CD4-positive, alpha-beta T cell treated with Interleukin-17A for 4 hours (primary cell): ENCODE data around the gene SIK3.

Experiments
- DNase-seq: peaks from one replicate; pipeline ENCODE4 v3.0.0-alpha.2; 2020; ENCODE audit warnings: mixed read lengths

The SIK3 gene

DNA sequence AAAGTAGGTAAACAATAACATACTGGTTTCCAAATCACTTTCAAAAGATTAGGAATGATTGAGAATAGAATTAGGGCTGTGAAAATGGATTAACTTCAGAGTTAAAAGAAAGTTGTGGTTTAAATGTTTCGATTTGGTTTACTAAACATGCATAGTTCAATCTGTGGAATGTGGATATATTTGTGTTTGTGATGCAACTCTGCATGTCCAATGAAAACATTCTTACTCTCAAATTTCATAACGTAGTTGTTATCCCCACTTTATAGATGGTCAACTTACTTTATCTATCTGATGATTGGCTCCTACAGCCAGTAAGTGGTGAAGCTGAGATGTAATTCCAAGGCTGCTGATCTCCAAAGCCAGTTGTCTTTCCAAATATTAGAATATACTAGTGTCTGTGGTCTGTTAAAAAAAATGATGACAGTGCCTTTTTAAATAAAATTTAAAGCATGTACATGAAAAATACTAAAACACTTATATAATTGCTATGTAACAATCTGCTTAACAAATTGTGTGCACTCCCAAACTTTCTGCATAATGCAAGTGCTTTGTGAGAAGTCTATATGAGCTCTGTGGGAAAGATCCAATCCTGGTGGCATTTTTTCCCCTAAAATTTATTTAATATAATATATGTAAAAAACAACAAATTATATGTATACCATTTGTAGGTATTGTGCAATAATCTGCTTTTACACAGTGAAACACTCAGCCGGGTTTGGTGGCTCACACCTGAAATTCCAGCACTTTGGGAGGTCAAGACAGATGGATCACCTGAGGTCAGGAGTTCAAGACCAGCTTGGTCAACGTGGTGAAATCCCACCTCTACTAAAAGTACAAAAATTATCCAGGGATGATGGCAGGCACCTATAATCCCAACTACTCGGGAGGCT is 9.7 kb upstream of the SIK3 start:
- no peak for DNase-seq

DNA sequence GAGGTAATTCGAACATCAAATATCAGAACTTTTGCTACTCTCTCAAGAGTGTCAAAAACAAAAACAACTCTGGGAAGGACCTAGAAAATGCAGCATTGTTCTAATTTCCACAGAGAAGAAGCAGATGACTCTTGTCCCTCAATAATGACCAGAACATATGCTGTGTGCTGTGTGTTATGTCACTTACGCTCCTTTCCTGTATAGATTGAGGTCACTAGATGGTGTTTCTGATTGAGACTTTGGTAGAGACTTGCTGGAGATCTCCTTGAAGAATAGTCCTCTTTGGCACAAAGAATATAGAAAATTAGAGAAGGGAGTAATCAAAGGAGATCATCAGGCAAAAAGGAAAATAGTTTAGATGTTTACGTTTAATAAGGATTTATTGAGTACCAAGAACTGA is 2.3 kb upstream of the SIK3 start:
- DNase-seq: no peak

DNA sequence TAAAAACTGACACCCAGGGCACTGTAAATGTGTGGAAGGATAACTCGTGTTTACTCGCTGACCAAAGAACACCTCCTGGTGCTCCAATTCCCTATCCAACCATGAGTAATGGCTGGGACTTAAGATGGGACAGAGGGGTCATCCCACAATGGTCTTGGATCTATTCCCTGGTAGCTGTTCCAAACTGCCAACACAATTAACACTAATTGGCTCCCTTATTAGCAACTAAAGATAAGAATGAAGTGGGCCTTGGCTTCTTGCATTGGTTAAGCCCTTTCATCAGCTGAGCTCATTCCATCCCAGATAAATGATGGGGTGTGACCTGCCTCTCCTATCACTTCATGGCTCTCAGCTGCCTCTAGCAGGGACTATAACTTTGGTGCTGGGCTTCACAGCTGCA is 1.5 kb upstream of the SIK3 start:
- no peak for DNase-seq

DNA sequence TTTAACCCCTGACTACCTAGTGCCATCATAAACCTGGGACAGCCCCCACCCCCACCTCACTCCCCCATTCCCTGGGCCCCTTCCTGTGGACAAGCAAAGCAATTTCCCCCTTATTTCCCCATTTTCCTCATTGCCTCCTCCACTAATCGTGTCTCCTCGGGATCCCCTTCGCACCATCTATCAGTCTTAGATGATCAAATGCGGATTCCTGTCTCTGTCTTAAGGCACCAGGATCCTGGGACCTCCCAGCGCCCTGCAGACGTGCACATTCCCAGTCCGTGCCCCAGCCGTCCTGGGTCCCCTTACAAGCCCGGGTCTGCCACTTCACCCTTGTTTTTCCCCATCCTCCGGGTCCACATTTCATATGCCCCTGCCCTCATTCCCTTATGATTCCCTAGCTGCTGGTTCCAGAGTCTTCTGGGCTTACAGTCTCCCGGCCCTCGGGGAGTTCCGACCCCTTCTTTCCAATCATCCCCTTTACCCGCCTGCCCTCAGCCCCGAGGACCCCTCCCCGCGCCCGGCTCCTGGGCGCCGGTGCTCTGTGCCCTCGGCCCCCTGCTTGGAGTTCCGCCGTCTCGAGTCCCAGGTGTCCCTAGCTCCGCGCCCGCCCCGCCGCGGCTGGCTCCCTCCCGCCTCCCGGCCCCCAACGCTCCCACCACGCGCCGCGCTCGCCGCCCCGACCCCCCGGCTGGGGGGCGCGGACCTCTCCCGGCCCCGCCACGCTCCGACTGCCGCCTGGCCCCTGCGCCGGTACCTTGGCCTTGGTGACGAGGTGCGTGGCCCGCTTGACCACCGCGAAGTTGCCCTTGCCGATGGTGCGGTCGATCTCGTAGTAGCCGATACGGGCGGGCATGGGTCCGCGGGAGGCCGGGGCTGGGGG is 599 bp downstream of the SIK3 start:
- peak; percentile 47 for DNase-seq

DNA sequence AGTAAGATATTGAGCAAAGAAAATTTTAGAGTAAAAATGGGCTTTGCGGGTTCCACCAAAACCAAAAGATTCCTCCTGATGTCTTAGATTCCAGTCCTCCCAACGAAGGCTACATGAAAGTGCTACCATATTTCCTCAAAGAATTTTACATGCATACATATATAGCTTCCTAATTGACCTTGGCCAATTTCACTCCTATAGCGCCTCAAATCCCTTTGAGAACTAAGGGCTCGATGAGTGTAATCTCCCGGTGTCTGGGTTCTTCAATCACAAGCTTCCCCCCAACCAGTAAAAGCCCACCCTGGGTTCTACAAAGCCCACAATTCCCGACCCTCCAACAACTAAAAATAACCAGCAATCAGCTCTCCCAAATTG is 1.2 kb downstream of the SIK3 start:
- DNase-seq: no peak

DNA sequence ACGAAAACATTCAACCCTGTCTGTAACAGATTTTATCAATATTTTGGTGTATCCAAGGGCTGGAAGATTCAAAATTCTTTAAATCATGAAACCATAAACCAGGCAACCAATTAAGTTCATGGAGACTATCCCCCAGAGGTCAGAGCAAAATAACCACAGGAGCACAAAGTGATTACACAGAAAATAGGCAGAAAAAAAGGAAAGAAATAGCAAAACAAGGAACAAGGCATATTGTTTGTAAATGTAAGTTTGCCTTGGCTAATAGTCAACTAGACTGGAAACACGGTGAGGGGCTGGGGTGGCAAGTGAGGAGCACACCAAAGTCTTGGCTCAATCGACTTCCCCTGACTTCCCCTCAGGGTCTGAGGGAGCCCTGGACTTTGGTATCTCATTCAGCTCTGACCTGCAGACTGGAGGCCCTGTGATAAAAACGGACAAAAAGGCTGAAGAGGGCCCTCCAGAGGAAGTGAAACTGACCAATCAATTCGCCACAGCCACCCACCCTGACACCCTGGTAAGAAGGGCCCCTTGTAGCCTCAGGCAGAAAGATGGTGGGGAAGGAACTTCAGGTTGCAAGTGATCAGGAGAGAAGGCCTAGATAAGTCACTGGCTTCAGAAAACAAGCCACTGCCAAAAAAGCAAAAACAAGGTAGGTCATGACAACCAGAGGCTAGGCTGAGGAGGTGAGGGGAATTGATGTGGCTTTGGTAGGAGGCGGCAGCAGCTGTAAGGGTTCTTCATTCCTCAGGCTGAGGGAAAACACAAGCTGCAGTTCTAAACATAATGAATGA is 1.8 kb downstream of the SIK3 start:
- peak; percentile 67 for DNase-seq

DNA sequence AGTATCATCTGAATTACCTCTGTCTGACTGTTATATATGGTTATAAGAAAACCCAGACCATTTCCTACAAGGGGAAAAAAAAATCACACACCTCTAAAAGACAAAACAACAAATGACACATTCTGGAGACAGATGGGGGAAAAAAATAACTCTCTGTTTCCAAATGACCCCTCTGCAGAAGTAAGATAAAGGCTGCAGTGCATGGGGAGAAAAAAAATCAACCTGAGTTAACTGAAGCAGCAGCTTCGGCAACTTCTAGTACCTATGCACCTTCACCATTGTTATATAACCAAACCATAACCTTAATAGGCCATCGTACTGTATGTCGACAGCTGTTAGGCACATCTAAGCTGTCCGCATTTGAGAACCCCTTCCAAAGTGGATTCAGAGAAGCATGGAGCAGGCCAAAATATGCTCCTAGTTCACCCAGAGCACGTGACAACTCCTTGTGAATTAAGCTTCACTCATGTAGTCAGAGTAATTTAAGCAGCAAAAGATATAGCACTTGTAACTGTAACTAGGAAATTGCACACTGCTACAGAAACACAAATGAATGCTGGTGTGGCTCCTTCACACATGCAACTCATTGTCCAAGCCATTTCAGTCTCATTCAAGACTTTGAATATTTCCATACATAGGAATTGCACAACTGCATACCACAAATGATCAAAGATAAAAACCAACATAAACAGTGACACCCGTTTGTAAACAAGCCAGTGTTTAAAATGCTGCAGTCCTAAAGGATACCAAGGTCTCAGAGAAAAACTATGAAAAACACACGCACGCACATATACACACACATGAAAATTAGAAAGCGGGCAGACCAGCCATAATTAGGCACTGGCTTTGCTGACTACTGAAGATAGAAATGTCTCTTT is 2.7 kb downstream of the SIK3 start:
- no peak for DNase-seq

DNA sequence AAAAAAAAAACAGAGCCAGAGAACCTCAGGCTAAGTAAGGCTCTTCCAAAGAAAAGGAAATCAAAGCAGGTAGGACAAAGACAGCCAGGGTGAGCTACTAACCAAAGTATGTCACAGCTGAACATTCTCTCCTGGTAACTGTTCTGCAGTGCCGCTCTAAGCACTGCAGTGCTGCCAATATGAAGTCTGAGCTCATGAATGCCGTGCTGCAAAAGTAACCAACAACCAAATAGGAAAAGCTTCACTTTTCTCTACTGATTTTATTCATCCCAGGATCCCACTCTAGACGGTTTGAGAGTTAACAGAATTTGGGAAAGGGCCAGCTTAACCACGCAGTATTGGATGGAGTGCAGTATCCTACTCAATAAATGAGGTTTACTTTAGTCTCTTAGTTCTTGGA is 3.5 kb downstream of the SIK3 start:
- DNase-seq: no peak

DNA sequence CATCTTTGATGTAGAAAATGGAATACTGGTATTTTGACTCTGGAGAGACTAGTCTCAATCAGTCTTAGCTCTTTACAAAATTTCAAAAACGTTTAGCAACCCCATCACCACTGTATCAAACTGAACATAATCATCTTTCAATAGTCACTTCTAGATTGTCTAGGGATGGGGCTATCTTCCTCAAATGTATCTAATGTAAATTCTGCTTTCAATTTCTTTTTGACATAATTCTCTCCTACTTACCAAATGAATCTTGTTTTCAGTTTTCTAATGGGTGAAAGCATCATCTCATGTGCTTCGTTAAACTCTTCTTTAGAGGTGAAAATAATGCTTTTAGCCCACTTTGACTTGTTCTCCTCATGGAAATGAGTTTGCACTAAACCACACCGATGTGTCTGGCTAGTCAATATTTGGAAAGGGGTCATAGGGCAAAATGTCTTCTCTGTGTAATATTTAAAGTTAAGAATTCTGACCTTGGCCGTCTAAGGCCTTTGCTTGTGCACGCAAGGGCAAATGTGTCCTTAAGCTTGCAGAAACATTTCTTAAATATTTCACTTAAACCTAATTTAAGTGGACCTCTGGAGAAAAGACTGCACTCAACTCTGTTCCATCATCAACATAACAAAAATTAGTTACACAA is 5.2 kb downstream of the SIK3 start:
- no peak for DNase-seq

DNA sequence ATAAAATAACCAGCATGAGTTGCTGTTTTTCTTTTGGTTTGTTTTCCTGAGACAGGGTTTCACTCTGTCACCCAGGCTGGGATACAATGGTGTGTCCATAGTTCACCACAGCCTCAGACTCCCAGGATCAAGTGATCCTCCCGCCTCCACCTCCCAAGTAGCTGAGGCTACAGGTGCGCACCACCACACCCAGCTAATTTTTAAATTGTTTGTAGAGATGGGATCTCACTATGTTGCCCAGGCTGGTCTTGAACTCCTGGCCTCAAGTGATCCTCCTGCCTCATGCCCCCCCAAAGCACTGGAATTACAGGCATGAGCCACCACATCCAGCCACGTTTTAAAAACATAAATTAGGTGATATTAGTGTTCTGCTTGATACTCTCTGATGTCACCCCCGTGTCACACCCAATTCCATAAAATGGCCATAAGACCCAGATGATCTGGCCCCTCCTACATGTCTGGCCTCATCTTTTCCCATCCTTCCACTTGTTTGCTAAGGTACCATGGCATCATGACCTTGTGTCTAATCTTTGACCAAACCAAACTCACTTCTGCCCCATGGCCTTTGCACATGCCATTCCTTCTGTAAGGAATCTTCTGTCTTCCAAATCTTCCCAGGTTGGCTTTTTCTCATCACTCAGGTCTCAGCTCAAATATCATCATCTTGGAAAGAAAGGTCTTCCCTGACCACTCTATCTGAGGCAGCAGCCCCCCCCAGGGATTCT is 6.3 kb downstream of the SIK3 start:
- no peak for DNase-seq

DNA sequence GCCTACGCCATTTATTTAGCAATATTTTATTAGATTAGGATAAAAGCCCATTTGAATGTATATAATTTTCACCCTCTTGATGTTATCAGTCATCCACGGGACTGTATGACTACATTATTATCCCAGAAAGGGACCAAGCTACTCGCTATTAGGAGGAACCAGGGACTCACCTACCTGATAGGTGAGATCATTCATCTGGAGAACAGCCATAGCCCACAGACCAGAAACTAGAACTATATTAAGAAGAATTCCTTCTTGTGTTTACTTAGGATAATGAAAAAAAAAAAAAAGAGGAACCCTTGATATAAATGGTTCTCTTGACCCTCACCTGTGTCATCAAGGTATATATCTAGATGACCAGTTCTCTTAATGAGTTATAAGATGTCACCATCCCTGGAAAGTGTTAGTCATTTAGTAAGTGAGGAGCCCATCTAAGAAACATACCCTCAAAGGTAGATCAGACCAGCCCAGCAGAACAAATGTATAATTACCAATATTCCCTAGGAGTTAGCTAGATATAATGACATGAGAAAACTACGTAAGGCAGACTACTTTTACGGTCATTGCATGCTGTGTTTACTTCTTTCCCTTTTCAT is 8.0 kb downstream of the SIK3 start:
- no peak for DNase-seq

DNA sequence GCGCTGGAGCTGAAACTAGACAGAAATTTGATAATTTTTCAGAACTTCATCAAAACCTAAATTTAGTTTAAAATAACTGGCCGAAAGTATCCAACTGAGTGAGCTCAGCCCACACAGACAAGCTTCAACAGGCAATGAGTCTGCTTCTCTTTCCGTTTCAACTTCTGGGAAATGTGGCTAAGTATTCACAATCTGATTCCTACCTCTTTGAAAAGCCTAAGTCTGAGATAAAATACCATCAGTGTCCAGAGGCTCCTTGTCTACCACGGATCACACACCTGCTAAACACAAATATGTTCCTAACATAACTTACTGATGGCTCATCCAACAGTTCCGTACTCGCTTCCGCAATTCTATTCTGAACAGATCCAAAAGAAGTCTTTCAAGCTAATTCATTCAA is 8.5 kb downstream of the SIK3 start:
- DNase-seq: no peak

DNA sequence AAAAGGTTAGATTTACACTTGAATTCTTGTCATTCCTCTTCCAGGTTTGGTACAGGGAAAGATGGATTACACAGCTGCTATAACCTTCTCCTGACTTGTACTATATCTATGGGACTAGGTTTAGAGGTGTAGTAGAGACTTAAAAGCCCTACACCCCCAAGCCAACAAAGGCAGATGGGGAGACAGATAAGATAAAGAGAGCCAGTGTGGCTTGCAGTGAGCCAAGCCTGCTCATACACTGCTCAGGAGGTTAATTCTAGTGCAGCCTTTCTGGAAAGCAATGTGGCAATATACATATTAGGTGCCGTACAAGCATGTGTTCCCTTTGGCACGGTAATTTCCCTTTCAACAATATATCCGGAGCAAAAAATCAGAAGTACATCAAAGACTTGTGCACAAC is 10.8 kb downstream of the SIK3 start:
- peak; percentile 18 for DNase-seq

DNA sequence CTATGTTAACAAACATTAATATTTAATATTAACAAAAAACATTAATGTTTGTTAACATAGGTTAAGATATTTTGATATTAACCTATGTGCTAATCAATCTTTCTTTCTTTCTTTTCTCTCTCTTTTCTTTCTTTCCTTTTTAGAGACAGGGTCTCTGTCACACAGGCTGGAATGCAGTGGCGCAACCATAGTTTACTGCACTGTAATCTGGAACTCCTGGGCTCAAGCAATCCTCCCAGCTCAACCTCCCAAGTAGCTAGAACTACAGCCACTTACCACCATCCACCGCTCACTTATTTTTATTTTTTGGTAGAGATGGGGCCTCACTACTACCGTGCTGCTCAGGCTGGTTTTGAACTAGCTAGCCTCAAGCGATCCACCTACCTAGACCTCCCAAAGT is 13.2 kb downstream of the SIK3 start:
- no peak for DNase-seq

DNA sequence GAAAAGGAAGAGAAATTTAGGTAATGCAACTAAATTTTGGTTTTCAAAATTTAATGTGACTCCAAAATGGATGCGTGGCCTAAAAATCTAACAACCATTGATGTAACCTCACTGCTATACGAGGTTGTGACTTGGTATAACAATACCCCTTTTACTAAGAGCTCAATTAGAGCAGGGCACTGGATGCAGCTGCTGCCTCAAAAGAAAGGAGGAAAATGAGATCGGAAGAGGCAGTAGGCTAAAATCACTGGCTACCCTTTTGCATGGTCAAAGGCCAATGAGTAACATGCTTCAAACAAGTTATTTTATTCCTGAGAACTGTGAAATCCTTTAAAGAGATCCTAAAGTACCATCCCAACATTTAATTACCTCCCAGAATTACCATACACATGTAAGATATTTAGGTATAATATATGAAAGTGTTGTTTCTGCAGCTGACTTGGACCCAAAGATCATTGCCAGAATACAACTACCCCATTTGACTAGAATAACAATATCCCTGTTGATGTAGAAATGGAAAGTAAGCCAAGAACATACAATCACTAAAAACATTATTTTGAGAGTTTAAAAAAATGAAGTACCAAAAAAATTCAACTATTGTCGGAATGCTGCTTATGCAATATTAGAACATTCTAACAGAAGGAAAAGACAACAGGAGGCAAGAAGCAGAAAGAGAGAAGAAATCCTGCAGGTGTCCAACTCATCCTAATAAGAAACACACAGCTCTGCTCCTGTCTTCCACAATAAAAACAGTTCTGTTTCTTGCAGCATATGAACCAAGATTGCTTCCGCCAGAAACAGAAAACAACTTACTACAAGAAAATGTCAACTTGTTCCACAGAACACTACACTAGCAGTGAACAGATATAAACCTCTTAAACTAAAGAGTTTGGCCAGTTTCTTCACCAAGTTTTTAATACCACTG is 15.0 kb downstream of the SIK3 start:
- no peak for DNase-seq

DNA sequence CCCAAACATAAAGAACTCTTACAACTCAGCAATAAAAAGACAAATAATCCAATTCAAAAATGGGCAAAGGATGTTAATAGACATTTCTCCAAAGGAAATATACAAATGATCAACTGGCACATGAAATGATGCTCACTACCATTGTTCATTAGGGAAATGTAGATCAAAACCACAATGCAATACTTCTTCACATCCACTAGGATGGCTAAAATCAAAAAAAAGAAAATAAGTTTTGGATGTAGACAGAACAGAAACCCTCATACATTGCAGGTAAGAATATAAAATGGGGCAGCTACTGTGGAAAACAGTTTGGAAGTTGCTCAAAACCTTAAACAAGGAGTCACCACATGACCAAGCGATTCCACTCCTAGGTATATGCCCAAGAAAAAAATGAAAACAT is 16.3 kb downstream of the SIK3 start:
- DNase-seq: no peak

DNA sequence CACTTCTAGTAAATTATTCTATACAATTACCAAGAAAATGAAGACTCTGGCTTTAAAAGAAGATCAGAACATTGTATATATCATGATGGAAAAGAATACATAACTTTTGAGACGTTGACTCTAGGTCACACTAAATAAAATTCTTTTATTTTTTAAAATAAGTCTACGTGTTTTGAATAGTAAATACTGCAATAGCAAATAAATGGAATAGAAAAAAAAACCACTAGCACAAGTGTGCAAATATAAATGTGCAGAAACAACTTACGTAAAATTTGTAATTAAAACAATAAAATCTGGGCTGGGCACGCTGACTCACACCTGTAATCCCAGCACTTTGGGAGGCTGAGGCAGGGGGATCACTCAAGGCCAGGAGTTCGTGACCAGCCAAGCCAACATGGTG is 17.9 kb downstream of the SIK3 start:
- DNase-seq: no peak

DNA sequence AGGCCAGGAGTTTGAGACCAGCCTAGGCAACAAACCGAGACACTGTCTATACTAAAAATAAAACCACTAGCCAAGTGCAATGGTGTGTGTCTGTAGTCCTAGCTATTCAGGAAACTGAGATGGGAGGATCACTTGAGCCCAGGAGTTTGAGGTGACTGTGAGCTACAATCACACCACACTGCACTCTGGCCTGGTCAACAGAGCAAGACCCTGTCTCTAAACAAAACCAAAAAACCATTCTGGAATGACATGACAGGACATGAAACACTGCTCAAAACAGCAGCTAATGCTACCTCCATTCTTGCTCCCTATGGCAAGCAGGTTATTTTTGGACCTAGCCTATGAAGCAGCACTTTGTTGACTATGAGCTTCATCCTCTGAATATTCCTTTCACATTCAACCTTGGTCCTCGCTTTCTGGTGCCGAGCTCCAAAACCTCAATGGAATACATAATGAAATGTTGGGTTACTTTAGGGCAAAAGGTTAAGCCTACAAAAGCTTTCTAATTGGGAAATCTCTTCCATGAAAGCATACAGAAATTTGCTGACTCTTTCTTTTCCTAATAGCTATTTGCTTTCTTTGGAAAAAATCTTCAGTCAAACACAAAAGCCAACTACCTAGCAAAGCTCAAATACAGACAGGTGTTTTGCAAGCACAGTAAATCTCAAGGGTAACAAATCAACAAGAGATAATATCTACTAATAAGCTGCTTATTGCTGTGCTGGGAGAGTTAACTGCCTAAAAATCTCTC is 21.1 kb downstream of the SIK3 start:
- no peak for DNase-seq

DNA sequence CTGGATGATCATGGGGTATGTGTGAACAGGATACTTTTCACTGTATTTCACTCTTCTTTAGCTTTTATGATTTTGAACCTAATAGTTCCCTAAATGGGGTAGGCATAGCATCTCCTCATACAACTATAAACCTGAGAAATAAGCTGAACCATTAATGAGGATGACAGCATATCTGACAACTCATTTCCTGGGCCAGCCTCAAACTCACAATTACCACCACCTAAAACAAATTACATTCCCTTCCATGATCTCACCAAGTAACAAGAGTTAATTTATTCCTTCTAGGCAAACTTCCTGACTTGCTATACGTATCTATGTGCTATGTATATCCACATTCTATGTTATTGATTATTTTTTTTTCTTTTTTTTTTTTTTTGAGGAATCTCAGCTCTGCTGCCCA is 23.0 kb downstream of the SIK3 start:
- no peak for DNase-seq
